ENCODE data around the gene SRI. TPM values are rescaled to one million over a fixed set of nuclear protein-coding genes. Genes with fewer than 3 reads are reported as not detected.
"Not testable (repeated sequence)": the region's sequence is repeated elsewhere in the genome, so short reads cannot be mapped to it uniquely, and the experiment has no call there.

The SRI gene
- total RNA-seq (10 to 100 TPM; 63.1 to 63.7 TPM), polyA plus RNA-seq (100 to 1,000 TPM; 187 to 254 (median 201) TPM), total RNA-seq (20.0 to 79.9 (median 44.2) reads per million in 6 experiments)

DNA sequence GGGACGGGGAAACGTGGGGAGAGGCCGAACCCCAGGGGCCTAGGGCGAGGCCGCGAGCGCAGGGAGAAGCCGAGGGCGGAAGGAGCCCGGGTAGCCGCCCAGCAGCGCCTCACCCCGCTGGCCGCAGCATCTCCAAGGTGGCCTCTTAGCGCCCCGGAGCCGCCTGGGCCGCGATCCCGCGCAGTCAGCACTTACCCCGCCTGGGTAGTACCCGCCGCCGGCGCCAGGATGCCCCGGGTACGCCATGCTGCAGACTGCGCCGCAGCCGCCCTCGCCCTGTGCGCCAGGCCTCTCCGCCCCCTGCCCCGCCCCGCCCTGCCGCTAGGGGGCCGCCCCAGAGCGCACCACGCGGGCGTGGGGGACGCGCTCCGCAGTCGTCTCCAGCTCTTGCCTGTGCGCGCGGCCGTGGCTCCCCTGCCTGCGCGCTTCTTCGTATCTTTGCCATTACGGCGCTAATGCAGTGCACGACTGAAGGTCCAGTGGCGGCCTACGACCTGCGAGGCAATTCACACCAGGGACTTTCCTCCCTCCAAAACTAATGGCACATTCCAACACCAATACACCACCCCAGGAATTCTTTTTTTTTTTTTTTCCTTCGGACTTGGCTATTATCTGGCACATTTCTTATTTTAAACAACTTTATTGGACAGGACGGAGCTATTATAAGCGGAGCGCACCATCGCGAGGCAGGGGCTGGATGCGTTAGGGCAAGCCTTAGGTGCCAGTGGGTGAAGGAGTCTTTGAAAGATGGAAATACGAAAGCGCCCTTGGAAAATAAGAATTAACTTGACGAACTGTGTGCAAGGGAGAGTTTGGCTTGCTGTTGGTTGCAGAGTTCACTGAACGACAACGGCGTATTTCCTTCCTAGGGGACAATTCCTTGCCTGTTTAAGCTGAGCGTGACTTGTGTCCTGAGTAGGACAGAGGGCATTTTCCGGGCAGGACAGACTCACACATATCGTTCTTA, at the start of gene SRI:
Gene SRI, minus strand, starts transcription at position 258 of the 967 bp plus-strand sequence. Its CDS starts 12 bp downstream, at position 246.
- peaks cover 0 to 22% (median 0%) of the 10 kb centered on the region in 3 donors for H3K36me3 Mint-ChIP-seq
- H3K27ac Mint-ChIP-seq, result peak within 1 kb of the TSS; percentile 86 to 99 (median 97)
- DNase-seq, result peak; percentile 85 to 96 (median 91)
- ATAC-seq, result peak; percentile 95 to 98
- H3K27me3 Mint-ChIP-seq, result no peaks in the 10 kb centered on the region
- peak within 1 kb of the TSS; percentile 88 to 99 (median 98) for H3K4me3 Mint-ChIP-seq
- POLR2A ChIA-PET, result interaction anchor here (1.4 kb wide), 1 partner anchor 286 kb away, joined by 4 read pairs; the partner anchor contains the start of gene ADAM22
- H3K4me1 Mint-ChIP-seq, result peaks cover 14 to 47% (median 36%) of the 10 kb centered on the region in 4 donors
- no peaks in the 10 kb centered on the region for H3K9me3 Mint-ChIP-seq

DNA sequence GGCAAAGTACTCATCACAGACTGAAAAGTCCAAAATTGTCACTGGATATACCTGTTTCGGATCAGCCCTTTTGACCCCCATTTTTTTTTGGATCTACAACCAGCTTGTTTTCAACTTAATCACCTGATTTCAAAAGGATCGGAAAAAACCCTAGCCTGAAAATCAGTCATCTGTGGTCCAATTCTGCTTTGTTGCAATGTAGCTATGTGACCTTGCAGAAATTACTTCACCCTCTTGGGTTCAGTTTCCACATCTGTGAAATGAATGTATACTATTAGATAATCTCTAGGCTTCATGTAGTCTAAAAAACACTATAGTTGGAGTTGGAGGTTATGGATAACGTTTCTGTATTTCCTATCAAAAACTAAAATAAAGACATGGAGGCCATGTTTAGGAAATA, 49.7 kb upstream of the SRI start:
- ATAC-seq, result no peak
- POLR2A ChIA-PET, result no interaction called here
- Mint-ChIP-seq H3K27me3 (peaks cover 5 to 14% (median 6%) of the 10 kb centered on the region in 5 donors), H3K4me3 (no peak overlapping the region), H3K9me3 (peaks cover 0 to 4% (median 0%) of the 10 kb centered on the region in 9 donors), H3K27ac (no peak overlapping the region), H3K36me3 (peaks cover 0 to 6% (median 0%) of the 10 kb centered on the region in 3 donors), H3K4me1 (no peaks in the 10 kb centered on the region)
- DNase-seq, result no peak

GRCh38 chr7:88268858-88269257, 49.0 kb upstream of the SRI start:
- ATAC-seq (no peak), DNase-seq (no peak)
- Mint-ChIP-seq H3K36me3 (peaks cover 0 to 6% (median 0%) of the 10 kb centered on the region in 3 donors), H3K4me3 (no peak overlapping the region), H3K27ac (no peak overlapping the region), H3K27me3 (peaks cover 5 to 14% (median 7%) of the 10 kb centered on the region in 5 donors), H3K4me1 (no peaks in the 10 kb centered on the region), H3K9me3 (peaks cover 0 to 4% (median 0%) of the 10 kb centered on the region in 9 donors)
- POLR2A ChIA-PET, result no interaction called here

- DNase-seq (no peak), ATAC-seq (no peak)
- peaks cover 0 to 6% (median 0%) of the 10 kb centered on the region in 3 donors for H3K36me3 Mint-ChIP-seq
- H3K4me1 Mint-ChIP-seq, result no peaks in the 10 kb centered on the region
- H3K9me3 Mint-ChIP-seq, result peaks cover 0 to 4% (median 0%) of the 10 kb centered on the region in 9 donors
- H3K27me3 Mint-ChIP-seq, result peaks cover 5 to 14% (median 7%) of the 10 kb centered on the region in 5 donors
- POLR2A ChIA-PET, result no interaction called here
- peak overlapping the region in 1 of 10 donors; percentile 3 for H3K27ac Mint-ChIP-seq
- no peak overlapping the region for H3K4me3 Mint-ChIP-seq
Measured at GRCh38 chr7:88268051-88268450, 48.2 kb upstream of the SRI start.

DNA sequence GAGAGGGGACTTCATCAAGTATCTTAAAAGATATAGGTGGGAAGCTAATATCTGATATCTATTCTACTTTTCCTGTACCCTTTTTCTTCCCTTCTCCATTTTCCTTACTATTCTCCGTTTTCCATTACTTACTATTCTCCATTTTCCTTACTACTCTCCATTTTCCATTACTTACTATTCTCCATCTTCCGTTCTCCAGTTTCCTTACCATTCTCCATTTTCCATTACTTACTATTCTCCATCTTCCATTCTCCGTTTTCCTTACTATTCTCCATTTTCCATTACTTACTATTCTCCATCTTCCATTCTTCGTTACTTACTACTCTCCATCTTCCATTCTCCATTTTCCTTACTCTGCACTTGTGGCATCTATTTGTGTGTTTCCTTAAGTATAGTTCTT, 47.6 kb upstream of the SRI start:
- ATAC-seq (no peak), DNase-seq (no peak)
- peaks cover 0 to 6% (median 0%) of the 10 kb centered on the region in 3 donors for H3K36me3 Mint-ChIP-seq
- H3K4me1 Mint-ChIP-seq, result no peaks in the 10 kb centered on the region
- POLR2A ChIA-PET, result no interaction called here
- peak overlapping the region in 1 of 10 donors; percentile 3 for H3K27ac Mint-ChIP-seq
- H3K27me3 Mint-ChIP-seq, result peaks cover 5 to 14% (median 7%) of the 10 kb centered on the region in 5 donors
- no peak overlapping the region for H3K4me3 Mint-ChIP-seq
- peaks cover 0 to 4% (median 0%) of the 10 kb centered on the region in 9 donors for H3K9me3 Mint-ChIP-seq

DNA sequence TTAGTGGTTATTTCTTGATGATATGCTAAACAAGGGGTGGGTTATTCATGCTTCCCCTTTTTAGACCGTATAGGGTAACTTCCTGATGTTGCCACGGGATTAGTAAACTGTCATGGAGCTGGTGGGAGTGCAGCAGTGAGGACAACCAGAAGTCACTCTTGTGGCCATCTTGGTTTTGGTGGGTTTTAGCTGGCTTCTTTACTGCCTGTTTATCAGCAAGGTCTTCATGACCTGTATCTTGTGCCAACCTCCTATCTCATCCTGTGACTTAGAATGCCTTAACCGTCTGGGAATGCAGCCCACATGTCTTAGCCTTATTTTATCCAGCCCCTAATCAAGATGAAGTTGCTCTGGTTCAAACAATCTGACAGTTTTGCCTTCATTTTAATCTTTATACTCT, 45.1 kb upstream of the SRI start:
- POLR2A ChIA-PET, result interaction anchor here (0.6 kb wide), 1 partner anchor 9 kb away, joined by 3 read pairs; no protein-coding TSS in a partner anchor
- H3K9me3 Mint-ChIP-seq, H3K4me3 Mint-ChIP-seq, DNase-seq, H3K27ac Mint-ChIP-seq, ATAC-seq, H3K4me1 Mint-ChIP-seq, H3K36me3 Mint-ChIP-seq: not testable (repeated sequence)
- peaks cover 5 to 14% (median 8%) of the 10 kb centered on the region in 5 donors for H3K27me3 Mint-ChIP-seq

DNA sequence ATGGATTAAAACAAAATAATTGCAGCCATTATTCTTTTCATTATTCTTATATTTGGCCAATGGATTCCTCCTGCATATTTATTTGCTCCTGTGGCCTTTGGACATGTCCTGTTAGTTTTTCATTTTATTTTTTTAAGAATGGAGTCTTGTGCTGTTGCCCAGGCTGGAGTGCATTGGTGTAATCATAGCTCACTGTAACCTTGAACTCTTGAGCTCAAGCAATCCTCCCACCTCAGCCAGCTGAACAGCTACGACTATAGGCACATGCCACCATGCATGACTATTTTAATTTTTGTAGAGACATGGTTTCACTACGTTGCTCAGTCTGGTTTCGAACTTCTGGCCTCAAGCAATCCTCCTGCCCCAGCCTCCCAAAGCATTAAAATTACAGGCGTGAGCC, 42.7 kb upstream of the SRI start:
- no peaks in the 10 kb centered on the region for H3K4me1 Mint-ChIP-seq
- H3K27me3 Mint-ChIP-seq, result peaks cover 12 to 19% (median 14%) of the 10 kb centered on the region in 5 donors
- POLR2A ChIA-PET, result no interaction called here
- H3K9me3 Mint-ChIP-seq, result peaks cover 0 to 2% (median 0%) of the 10 kb centered on the region in 9 donors
- peaks cover 0 to 3% (median 0%) of the 10 kb centered on the region in 3 donors for H3K36me3 Mint-ChIP-seq
- no peak overlapping the region for H3K4me3 Mint-ChIP-seq
- no peak overlapping the region for H3K27ac Mint-ChIP-seq
- ATAC-seq (no peak), DNase-seq (no peak)

DNA sequence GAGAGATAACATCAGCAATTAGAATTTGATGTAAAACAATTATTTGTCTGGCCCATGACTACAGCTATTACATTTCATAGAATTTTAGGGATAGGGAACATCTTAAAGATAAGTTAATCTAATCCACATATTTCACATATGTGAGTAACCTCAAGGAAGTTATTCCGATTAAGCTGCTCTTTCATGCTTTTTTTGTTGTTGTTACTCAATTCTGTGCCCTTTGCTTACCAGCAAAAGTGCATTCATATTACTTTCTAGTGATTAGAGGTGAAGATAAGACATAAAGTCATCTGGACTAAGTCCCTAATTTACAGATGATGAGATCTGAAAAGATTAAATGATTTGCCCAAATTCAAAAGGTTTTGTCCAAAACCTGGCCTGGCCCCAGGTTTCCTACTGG, 40.9 kb upstream of the SRI start:
- no peaks in the 10 kb centered on the region for H3K36me3 Mint-ChIP-seq
- H3K9me3 Mint-ChIP-seq, result peaks cover 0 to 5% (median 0%) of the 10 kb centered on the region in 9 donors
- DNase-seq, result no peak
- ATAC-seq, result no peak
- H3K4me1 Mint-ChIP-seq, result no peaks in the 10 kb centered on the region
- peaks cover 14 to 22% (median 16%) of the 10 kb centered on the region in 5 donors for H3K27me3 Mint-ChIP-seq
- no peak overlapping the region for H3K27ac Mint-ChIP-seq
- no peak overlapping the region for H3K4me3 Mint-ChIP-seq
- POLR2A ChIA-PET, result no interaction called here

GRCh38 chr7:88259656-88260380, 40.0 kb upstream of the SRI start:
- H3K27me3 Mint-ChIP-seq, result peaks cover 14 to 22% (median 16%) of the 10 kb centered on the region in 5 donors

GRCh38 chr7:88258296-88258695, 38.5 kb upstream of the SRI start:
- ATAC-seq, H3K4me1 Mint-ChIP-seq, H3K4me3 Mint-ChIP-seq, DNase-seq, POLR2A ChIA-PET, H3K27ac Mint-ChIP-seq: not testable (repeated sequence)
- Mint-ChIP-seq H3K27me3 (peaks cover 13 to 22% (median 16%) of the 10 kb centered on the region in 5 donors), H3K36me3 (peaks cover 3 to 12% (median 7%) of the 10 kb centered on the region in 3 donors), H3K9me3 (peaks cover 8 to 30% (median 14%) of the 10 kb centered on the region in 9 donors)

More at GRCh38 chr7:88259656-88260380, 40.0 kb upstream of the SRI start:
- Mint-ChIP-seq H3K27ac (no peak overlapping the region), H3K9me3 (peaks cover 0 to 14% (median under 1%) of the 10 kb centered on the region in 9 donors), H3K4me1 (no peaks in the 10 kb centered on the region), H3K4me3 (no peak overlapping the region), H3K36me3 (no peaks in the 10 kb centered on the region)
- POLR2A ChIA-PET, result no interaction called here
- DNase-seq (no peak), ATAC-seq (no peak)

GRCh38 chr7:88256906-88257305, 37.1 kb upstream of the SRI start:
- POLR2A ChIA-PET, result no interaction called here
- Mint-ChIP-seq H3K4me3 (no peak overlapping the region), H3K9me3 (peaks cover 10 to 32% (median 16%) of the 10 kb centered on the region in 9 donors), H3K36me3 (peaks cover 3 to 12% (median 9%) of the 10 kb centered on the region in 3 donors), H3K4me1 (no peaks in the 10 kb centered on the region), H3K27ac (no peak overlapping the region), H3K27me3 (peaks cover 13 to 22% (median 15%) of the 10 kb centered on the region in 5 donors)
- DNase-seq (no peak), ATAC-seq (no peak)

- ATAC-seq (no peak), DNase-seq (no peak)
- Mint-ChIP-seq H3K27ac (no peak overlapping the region), H3K4me1 (no peaks in the 10 kb centered on the region), H3K9me3 (peaks cover 10 to 32% (median 17%) of the 10 kb centered on the region in 9 donors), H3K36me3 (peaks cover 3 to 17% (median 11%) of the 10 kb centered on the region in 3 donors), H3K4me3 (no peak overlapping the region), H3K27me3 (peaks cover 20 to 35% (median 21%) of the 10 kb centered on the region in 5 donors)
- POLR2A ChIA-PET, result no interaction called here
Measured at GRCh38 chr7:88254721-88255424, 35.0 kb upstream of the SRI start.

All from naive thymus-derived CD8-positive, alpha-beta T cell (primary cell).